HUES6 (cell line): Measurements from ENCODE around the gene TRIM4.
"Not testable (repeated sequence)": the region's sequence is repeated elsewhere in the genome, so short reads cannot be mapped to it uniquely, and the experiment has no call there.

Experiments used
- H3K27ac ChIP-seq: 2 replicates; pipeline ENCODE4 v1.7.0; 2013; ENCODE audit warnings: low read depth, mild to moderate bottlenecking, low read length, inconsistent platforms
- H3K27me3 ChIP-seq: 2 replicates; pipeline ENCODE4 v1.6.1; 2013; ENCODE audit warnings: low read length; ENCODE audit not compliant: control insufficient read depth, insufficient read depth
- H3K36me3 ChIP-seq: 2 replicates; pipeline ENCODE4 v1.6.1; 2013; ENCODE audit warnings: low read length; ENCODE audit not compliant: control insufficient read depth, insufficient read depth
- H3K4me1 ChIP-seq: 2 replicates; pipeline ENCODE4 v1.6.1; 2013; ENCODE audit warnings: low read length; ENCODE audit not compliant: control insufficient read depth, insufficient read depth
- H3K4me3 ChIP-seq: 2 replicates; pipeline ENCODE4 v1.5.1; 2013; ENCODE audit warnings: low read depth, low read length
- H3K9ac ChIP-seq: one replicate; pipeline ENCODE4 v1.6.1; 2013; ENCODE audit warnings: mild to moderate bottlenecking, low read length
- H3K9me3 ChIP-seq: 2 replicates; pipeline ENCODE4 v1.6.1; 2013; ENCODE audit warnings: low read depth, low read length; ENCODE audit not compliant: control insufficient read depth, insufficient read depth

TRIM4 gene

DNA sequence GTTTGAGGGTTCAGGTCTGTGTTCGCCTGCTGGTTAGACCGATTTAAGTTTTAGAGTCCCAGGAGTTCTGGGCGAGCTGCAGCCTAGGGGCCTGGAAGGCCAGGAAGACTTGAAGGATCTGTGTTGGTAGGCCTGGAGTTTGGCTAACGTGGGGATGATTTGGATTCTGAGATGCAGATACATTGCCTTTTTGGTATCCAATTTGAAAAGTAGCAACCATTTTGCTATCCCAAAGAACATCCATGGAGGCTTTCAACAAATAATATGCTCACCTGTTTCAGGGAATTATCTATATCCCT lies 433 bp upstream of the TRIM4 start:
- Histone ChIP-seq H3K27me3 (0 out of 2 replicates have a peak, but pooled peaks cover 4% of the 10 kb centered on the region), H3K9me3 (peaks cover 15% of the 10 kb centered on the region), H3K27ac (no peak overlapping the region), H3K9ac (peak overlapping the region; percentile 30), H3K36me3 (no peaks in the 10 kb centered on the region), H3K4me3 (peak overlapping the region; percentile 76), H3K4me1 (no peaks in the 10 kb centered on the region)

DNA sequence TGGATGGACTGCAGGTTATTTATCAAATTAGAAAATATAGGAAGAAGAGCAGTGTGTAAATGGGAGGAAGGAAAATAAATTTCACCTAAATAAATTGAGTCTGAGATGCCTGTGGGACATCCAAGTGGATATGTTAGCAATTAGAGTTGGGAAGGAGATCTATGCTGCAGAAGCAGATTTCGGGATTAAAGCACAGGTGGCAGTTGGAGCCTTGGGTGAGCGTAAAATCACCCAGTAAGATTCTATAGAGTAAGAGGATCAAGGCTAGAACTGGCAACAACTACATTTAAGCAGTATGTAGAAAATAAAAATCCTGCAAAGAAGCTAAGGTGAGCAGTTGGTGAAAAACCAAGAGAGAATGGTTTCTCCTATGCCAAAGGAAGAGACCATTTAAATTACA lies 8.4 kb downstream of the TRIM4 start:
- Histone ChIP-seq H3K9ac (no peak overlapping the region), H3K4me3 (no peak overlapping the region), H3K9me3 (no peaks in the 10 kb centered on the region), H3K36me3 (peaks cover 13% of the 10 kb centered on the region; the same call in 1 of the 2 replicates), H3K27me3 (no peaks in the 10 kb centered on the region), H3K4me1 (no peaks in the 10 kb centered on the region), H3K27ac (no peak overlapping the region)

- Histone ChIP-seq H3K27ac (no peak overlapping the region), H3K4me1 (no peaks in the 10 kb centered on the region), H3K4me3 (no peak overlapping the region), H3K9ac (no peak overlapping the region), H3K36me3 (peaks cover 8% of the 10 kb centered on the region; the same call in 1 of the 2 replicates), H3K9me3 (no peaks in the 10 kb centered on the region), H3K27me3 (no peaks in the 10 kb centered on the region)
Measured at GRCh38 chr7:99901581-99901980, 17.7 kb downstream of the TRIM4 start.

GRCh38 chr7:99899830-99900519 lies 19.4 kb downstream of the TRIM4 start:
- Histone ChIP-seq H3K9ac (no peak overlapping the region), H3K4me3 (no peak overlapping the region), H3K27me3 (no peaks in the 10 kb centered on the region), H3K27ac (no peak overlapping the region), H3K4me1 (no peaks in the 10 kb centered on the region), H3K9me3 (no peaks in the 10 kb centered on the region), H3K36me3 (peaks cover 8% of the 10 kb centered on the region; the same call in 1 of the 2 replicates)

DNA sequence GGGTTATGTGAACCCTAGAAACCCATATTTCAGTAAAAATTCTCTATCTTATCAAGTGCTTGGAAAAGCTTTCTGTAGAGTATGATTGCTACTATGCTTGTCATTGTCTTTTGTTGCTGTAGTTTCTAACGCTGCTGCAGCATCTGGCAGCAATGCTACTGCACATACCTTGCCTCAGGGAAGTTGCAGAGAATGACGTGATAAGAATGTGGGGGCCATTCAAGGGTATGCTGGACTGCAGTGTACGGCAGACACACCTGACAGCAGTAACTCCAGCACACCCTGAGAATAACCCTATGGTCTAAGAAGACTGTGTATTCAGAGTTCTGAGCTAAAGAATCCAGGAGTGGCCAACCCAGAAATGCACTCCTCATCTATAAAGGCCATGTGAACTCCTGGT lies 20.5 kb downstream of the TRIM4 start:
- Histone ChIP-seq H3K9me3 (no peaks in the 10 kb centered on the region), H3K27me3 (no peaks in the 10 kb centered on the region), H3K4me1 (no peaks in the 10 kb centered on the region), H3K36me3 (peaks cover 8% of the 10 kb centered on the region; the same call in 1 of the 2 replicates), H3K27ac (no peak overlapping the region), H3K4me3 (no peak overlapping the region), H3K9ac (no peak overlapping the region)

- no peak overlapping the region for H3K9ac ChIP-seq
- no peak overlapping the region for H3K27ac ChIP-seq
- no peaks in the 10 kb centered on the region for H3K9me3 ChIP-seq
- H3K27me3 ChIP-seq: no peaks in the 10 kb centered on the region
- peaks cover 3% of the 10 kb centered on the region; the same call in 1 of the 2 replicates for H3K36me3 ChIP-seq
- no peaks in the 10 kb centered on the region for H3K4me1 ChIP-seq
- H3K4me3 ChIP-seq: no peak overlapping the region
Measured at GRCh38 chr7:99898023-99898357, 21.3 kb downstream of the TRIM4 start.

GRCh38 chr7:99897322-99898022 lies 21.9 kb downstream of the TRIM4 start:
- Histone ChIP-seq H3K4me3 (no peak overlapping the region), H3K27me3 (no peaks in the 10 kb centered on the region), H3K9me3 (no peaks in the 10 kb centered on the region), H3K36me3 (peaks cover 3% of the 10 kb centered on the region; the same call in 1 of the 2 replicates), H3K27ac (no peak overlapping the region), H3K4me1 (no peaks in the 10 kb centered on the region), H3K9ac (no peak overlapping the region)

- Histone ChIP-seq H3K9ac (no peak overlapping the region), H3K36me3 (no peaks in the 10 kb centered on the region), H3K4me1 (no peaks in the 10 kb centered on the region), H3K9me3 (peaks cover 8% of the 10 kb centered on the region), H3K27ac (no peak overlapping the region), H3K4me3 (no peak overlapping the region), H3K27me3 (no peaks in the 10 kb centered on the region)
Measured at GRCh38 chr7:99894738-99895137, 24.6 kb downstream of the TRIM4 start.

- H3K9ac ChIP-seq: no peak overlapping the region
- H3K4me1 ChIP-seq: no peaks in the 10 kb centered on the region
- H3K27me3 ChIP-seq: no peaks in the 10 kb centered on the region
- no peaks in the 10 kb centered on the region for H3K36me3 ChIP-seq
- H3K4me3 ChIP-seq: no peak overlapping the region
- no peak overlapping the region for H3K27ac ChIP-seq
- H3K9me3 ChIP-seq: peaks cover 12% of the 10 kb centered on the region
Measured at GRCh38 chr7:99893280-99893679, 26.1 kb downstream of the TRIM4 start.

- not testable (repeated sequence) for H3K27me3 ChIP-seq, H3K27ac ChIP-seq, H3K36me3 ChIP-seq, H3K4me1 ChIP-seq, H3K9ac ChIP-seq, H3K4me3 ChIP-seq
- peaks cover 14% of the 10 kb centered on the region for H3K9me3 ChIP-seq
Measured at GRCh38 chr7:99890348-99890747, 29.0 kb downstream of the TRIM4 start.

DNA sequence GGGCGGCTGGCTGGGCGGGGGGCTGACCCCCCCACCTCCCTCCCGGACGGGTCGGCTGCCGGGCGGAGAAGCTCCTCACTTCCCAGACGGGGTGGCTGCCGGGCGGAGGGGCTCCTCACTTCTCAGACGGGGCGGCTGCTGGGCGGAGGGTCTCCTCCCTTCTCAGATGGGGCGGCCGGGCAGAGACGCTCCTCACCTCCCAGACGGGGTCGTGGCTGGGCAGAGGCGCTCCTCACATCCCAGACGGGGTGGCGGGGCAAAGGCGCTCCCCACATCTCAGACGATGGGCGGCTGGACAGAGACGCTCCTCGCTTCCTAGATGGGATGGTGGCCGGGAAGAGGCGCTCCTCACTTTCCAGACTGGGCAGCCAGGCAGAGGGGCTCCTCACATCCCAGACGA lies 31.0 kb downstream of the TRIM4 start:
- not testable (repeated sequence) for H3K27ac ChIP-seq, H3K27me3 ChIP-seq, H3K36me3 ChIP-seq, H3K4me1 ChIP-seq, H3K4me3 ChIP-seq, H3K9ac ChIP-seq
- H3K9me3 ChIP-seq: peaks cover 14% of the 10 kb centered on the region
